Small intestine (tissue), 7 donors: ENCODE results near the gene GLTP. TPM values are rescaled to one million over a fixed set of nuclear protein-coding genes. Genes with fewer than 3 reads are reported as not detected.
"Not testable (repeated sequence)": the region's sequence is repeated elsewhere in the genome, so short reads cannot be mapped to it uniquely, and the experiment has no call there.

Source experiments
- DNase-seq, 2 donors: peaks; one replicate each; pipeline versions ENCODE4 v3.0.0 to v3.0.0-alpha.2; 2013
- FAIRE-seq: peaks from 2 replicates; lab custom pipeline; 2012; peaks lifted over from hg19 to GRCh38; lab: Jason Lieb, UNC
- H3K27ac ChIP-seq, 3 donors: one replicate each; pipeline ENCODE4 v1.5.1; 2013; ENCODE audit warnings: low read length in 2 of 3, mild to moderate bottlenecking in 2 of 3, control low read depth in 1 of 3, inconsistent platforms in 1 of 3, low read depth in 1 of 3, moderate library complexity in 1 of 3
- H3K27me3 ChIP-seq, 3 donors: one replicate each; pipeline ENCODE4 v1.6.1; 2013; ENCODE audit warnings: low read length in 3 of 3, inconsistent platforms in 1 of 3; ENCODE audit not compliant: control insufficient read depth in 3 of 3, insufficient read depth in 3 of 3
- H3K36me3 ChIP-seq, 3 donors: one replicate each; pipeline ENCODE4 v1.6.1; 2013; ENCODE audit warnings: low read length in 3 of 3, inconsistent platforms in 1 of 3, low read depth in 1 of 3, mild to moderate bottlenecking in 1 of 3, moderate library complexity in 1 of 3; ENCODE audit not compliant: control insufficient read depth in 3 of 3, insufficient read depth in 2 of 3
- H3K4me1 ChIP-seq, 3 donors: one replicate each; pipeline ENCODE4 v1.6.1; 2013; ENCODE audit warnings: low read length in 2 of 3, inconsistent platforms in 1 of 3, low read depth in 1 of 3, mild to moderate bottlenecking in 1 of 3, moderate library complexity in 1 of 3; ENCODE audit not compliant: control insufficient read depth in 3 of 3, insufficient read depth in 2 of 3
- H3K4me3 ChIP-seq, 3 donors: one replicate each; pipeline ENCODE4 v1.5.1; 2013; ENCODE audit warnings: low read length in 3 of 3, control low read depth in 1 of 3, inconsistent platforms in 1 of 3, low read depth in 1 of 3, mild to moderate bottlenecking in 1 of 3, moderate library complexity in 1 of 3
- H3K9me3 ChIP-seq, 2 donors: one replicate each; pipeline ENCODE4 v1.6.1; 2013; ENCODE audit warnings: low read depth in 1 of 2, low read length in 1 of 2; ENCODE audit not compliant: control insufficient read depth in 2 of 2, insufficient read depth in 1 of 2
- WGBS, 3 donors: extraction: QIAGEN DNeasy Blood & Tissue Kit; methylation state at CpG; one replicate each; pipeline ENCODE4 v1.1.7; 2013; 5-methylcytosine and 5-hydroxymethylcytosine counted together
- polyA plus RNA-seq, 4 donors: library from polyadenylated mRNA; stranded (reverse) in 3 of 4; unstranded in 1 of 4; fragments of 200-250 nt in 3 of 4; fragments of 120-200 nt in 1 of 4; gene quantifications; one replicate each; pipeline versions ENCODE4 v1.2.1 to v1.2.3, GENCODE V29; 2013
- donor health status: healthy with polysubstance abuse.
- donor health status: control.
- donor health status: control.
- donor health status: Bipolar disorder and iron deficiency.
- donor health status: healthy.

The GLTP gene
- polyA plus RNA-seq, 4 donors = 16.6 to 35.5 (median 32.1) TPM

DNA sequence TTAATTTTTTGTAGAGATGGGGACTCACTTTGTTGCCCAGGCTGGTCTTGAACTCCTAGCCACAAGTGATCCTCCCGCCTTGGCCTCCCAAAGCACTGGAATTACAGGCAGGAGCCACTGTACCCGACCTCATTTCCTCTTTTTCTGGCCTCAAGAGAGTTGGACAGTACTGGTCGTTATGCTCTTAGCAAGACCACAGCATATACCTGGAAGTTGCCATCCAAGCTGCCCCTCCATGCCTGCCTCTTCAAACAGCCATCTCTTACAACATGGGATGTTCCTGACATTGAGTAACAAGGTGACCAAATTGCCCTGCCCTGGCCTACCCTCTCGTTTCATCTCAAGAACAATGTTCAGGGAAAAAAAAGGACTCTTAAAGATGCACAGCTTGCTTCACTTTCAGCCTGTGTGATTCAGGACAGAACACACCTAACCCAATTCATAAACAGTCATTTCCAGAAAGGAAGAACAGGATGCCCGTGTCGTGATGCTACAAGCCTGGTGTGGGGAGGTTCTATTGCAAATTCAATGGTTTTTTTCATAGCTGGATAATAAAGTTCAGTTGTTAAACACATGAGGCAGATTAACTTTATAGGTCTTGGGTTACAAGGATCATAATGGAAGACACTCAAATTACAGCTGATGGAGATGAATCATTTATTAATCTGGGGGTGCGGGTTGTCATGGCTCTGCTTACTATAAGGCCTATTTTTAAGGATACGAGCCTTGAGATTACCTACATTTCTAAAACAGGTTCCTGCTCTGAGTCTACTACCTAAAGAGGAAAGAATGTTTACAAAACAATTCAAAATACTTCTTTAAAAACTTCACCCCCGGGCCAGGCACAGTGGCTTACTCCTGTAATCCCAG lies 11.9 kb downstream of the GLTP start:
- WGBS, 3 donors = 79 to 81% (median 79%) methylated on average over 9 of the region's 9 CpGs
- H3K36me3 ChIP-seq = peaks cover 0 to 4% (median 0%) of the 10 kb centered on the region in 3 donors
- DNase-seq (no peak), FAIRE-seq (no peak)
- H3K9me3 ChIP-seq = no peaks in the 10 kb centered on the region
- H3K4me1 ChIP-seq = peaks cover 4 to 30% (median 6%) of the 10 kb centered on the region in 3 donors
- no peak overlapping the region for H3K27ac ChIP-seq
- H3K27me3 ChIP-seq = no peaks in the 10 kb centered on the region
- no peak overlapping the region for H3K4me3 ChIP-seq

GRCh38 chr12:109864916-109865315 lies 15.4 kb downstream of the GLTP start:
- H3K4me1 ChIP-seq = peaks cover 4 to 37% (median 11%) of the 10 kb centered on the region in 3 donors
- H3K27ac ChIP-seq = no peak overlapping the region

DNA sequence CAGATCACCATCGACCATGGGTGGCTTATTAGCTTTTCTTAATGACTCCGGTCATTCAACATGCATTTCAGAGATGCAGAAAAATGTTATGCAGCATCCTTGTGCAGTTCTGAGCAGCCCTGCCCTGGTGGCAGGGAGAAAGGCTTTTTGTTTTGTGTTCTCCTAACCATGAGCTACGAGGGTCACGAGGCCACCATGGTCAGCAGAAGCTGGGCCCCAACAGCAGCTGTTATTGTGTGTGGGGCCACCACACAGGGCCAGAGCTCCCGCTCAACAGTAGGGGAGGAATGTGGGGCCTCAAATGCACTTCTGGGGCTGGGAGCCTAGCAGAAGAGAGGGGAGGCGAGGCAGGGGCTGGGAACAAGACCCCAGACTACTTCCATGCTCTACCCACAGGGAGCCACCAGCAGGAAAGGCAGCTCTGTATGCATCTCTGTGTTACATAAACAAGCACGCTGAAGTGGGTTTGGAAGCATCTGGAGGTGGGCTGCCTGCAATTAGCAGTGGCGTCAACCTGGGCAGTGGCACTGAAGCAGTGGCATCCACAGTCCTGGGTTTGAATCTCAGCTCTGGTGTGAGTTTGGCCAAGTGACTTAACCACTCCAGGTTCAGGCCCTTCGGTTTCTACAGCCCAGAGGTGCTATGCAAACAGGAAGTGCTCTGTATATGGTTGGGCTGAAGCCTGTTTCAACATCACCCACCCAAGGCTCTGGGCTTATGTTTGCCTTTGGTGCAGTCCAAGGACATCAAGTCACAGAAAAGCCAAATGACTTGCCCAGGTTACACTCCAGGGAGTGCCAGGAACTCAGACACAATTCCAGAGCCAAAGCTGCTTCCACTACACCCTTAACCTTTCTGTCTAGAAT lies 16.3 kb downstream of the GLTP start:
- FAIRE-seq (no peak), DNase-seq (peak; percentile 59 to 60)
- Histone ChIP-seq H3K4me3 (no peak overlapping the region), H3K4me1 (peaks cover 4 to 37% (median 11%) of the 10 kb centered on the region in 3 donors), H3K9me3 (no peaks in the 10 kb centered on the region), H3K27ac (peak overlapping the region in 1 of 3 donors; percentile 6), H3K36me3 (peaks cover 0 to 13% (median 0%) of the 10 kb centered on the region in 3 donors), H3K27me3 (no peaks in the 10 kb centered on the region)
- 74 to 77% (median 75%) methylated on average over 9 of the region's 9 CpGs for WGBS, 3 donors

More at GRCh38 chr12:109864916-109865315, 15.4 kb downstream of the GLTP start:
- Histone ChIP-seq H3K4me3 (no peak overlapping the region), H3K27me3 (no peaks in the 10 kb centered on the region), H3K9me3 (no peaks in the 10 kb centered on the region), H3K36me3 (peaks cover 0 to 13% (median 0%) of the 10 kb centered on the region in 3 donors)
- FAIRE-seq = no peak
- DNase-seq = no peak
- WGBS, 3 donors = 60 to 79% (median 75%) methylated on average over 3 of the region's 3 CpGs

DNA sequence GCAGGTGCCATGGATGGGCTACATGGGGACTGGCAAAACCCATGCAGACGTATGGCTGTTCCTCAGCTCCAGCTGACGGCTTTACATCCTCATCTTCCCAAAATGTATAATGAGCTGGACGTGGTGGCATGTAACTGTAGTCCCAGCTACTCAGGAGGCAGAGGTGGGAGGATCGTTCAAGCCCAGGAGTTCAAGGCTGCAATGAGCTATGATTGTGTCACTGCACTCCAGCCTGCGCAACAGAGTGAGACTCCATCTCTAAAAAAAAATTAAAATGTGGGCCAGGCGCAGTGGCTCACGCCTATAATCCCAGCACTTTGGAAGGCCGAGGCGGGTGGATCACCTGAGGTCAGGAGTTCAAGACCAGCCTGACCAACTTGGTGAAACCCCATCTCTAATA lies 17.9 kb downstream of the GLTP start:
- FAIRE-seq, H3K27ac ChIP-seq, DNase-seq, H3K9me3 ChIP-seq, H3K4me3 ChIP-seq, H3K27me3 ChIP-seq: not testable (repeated sequence)
- H3K36me3 ChIP-seq = peaks cover 0 to 25% (median 3%) of the 10 kb centered on the region in 3 donors
- 93 to 95% (median 94%) methylated on average over 9 of the region's 9 CpGs for WGBS, 3 donors
- peaks cover 4 to 37% (median 11%) of the 10 kb centered on the region in 3 donors for H3K4me1 ChIP-seq

GRCh38 chr12:109861689-109862314 lies 18.5 kb downstream of the GLTP start:
- DNase-seq = peak; percentile 72 to 83
- Histone ChIP-seq H3K9me3 (no peaks in the 10 kb centered on the region), H3K36me3 (peaks cover 0 to 32% (median 3%) of the 10 kb centered on the region in 3 donors), H3K27me3 (no peaks in the 10 kb centered on the region), H3K27ac (peak overlapping the region in 1 of 3 donors; percentile 65), H3K4me3 (no peak overlapping the region), H3K4me1 (peaks cover 4 to 37% (median 11%) of the 10 kb centered on the region in 3 donors)
- 63 to 78% (median 78%) methylated on average over 17 of the region's 17 CpGs for WGBS, 3 donors
- no peak for FAIRE-seq

DNA sequence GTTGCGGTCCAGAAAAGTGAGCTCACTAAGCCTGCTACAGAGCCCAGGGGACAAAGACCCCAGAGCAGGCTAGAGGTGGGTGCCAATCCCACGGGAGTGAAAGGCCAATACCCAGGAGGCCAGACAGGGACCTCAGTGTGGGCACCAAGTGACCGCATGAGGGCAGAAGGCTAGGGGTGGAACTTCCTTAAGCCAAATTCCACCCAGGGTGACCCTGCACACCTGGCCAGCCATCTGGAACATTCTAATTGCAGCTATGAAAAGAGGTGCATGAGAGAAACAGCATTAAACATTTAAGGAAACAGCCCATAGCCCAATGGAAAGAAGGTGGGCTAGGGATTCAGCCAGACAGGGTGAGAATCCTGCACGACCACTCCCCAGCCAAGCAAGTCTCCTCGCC lies 19.4 kb downstream of the GLTP start:
- 87 to 92% (median 88%) methylated on average over 5 of the region's 5 CpGs for WGBS, 3 donors
- H3K27me3 ChIP-seq = no peaks in the 10 kb centered on the region
- H3K36me3 ChIP-seq = peaks cover 0 to 40% (median 3%) of the 10 kb centered on the region in 3 donors
- H3K27ac ChIP-seq = peak overlapping the region in 1 of 3 donors; percentile 47
- peaks cover 4 to 37% (median 11%) of the 10 kb centered on the region in 3 donors for H3K4me1 ChIP-seq
- FAIRE-seq (no peak), DNase-seq (no peak)
- H3K9me3 ChIP-seq = no peaks in the 10 kb centered on the region
- H3K4me3 ChIP-seq = no peak overlapping the region

DNA sequence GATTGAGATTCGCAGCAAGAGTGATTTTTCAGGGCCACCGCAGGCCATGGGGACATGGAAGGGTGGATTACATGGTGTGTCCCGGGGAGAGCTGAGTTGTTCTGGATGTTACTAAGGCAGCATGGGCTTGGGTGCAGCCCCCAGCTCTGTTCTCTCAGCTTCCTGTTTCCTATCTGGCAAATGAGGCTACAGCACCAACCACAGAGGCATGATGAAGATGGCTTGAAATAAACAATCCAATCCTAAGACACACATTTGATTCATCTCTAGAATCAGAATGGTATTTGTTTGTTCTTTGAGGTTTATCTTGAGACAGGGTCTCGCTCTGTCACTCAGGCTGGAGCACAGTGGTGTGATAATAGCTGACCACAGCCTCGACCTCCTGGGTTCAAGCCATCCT lies 21.6 kb downstream of the GLTP start:
- Histone ChIP-seq H3K27ac (no peak overlapping the region), H3K4me3 (no peak overlapping the region), H3K27me3 (no peaks in the 10 kb centered on the region), H3K9me3 (no peaks in the 10 kb centered on the region), H3K4me1 (peaks cover 0 to 22% (median 8%) of the 10 kb centered on the region in 3 donors), H3K36me3 (peaks cover 0 to 61% (median 8%) of the 10 kb centered on the region in 3 donors)
- WGBS, 3 donors = 80 to 93% (median 84%) methylated on average over 5 of the region's 5 CpGs
- no peak for FAIRE-seq
- DNase-seq = no peak
